ENCODE measurements around the gene TMEM175. TPM values are rescaled to one million over a fixed set of nuclear protein-coding genes. Genes with fewer than 3 reads are reported as not detected.
"Not testable (repeated sequence)": the region's sequence is repeated elsewhere in the genome, so short reads cannot be mapped to it uniquely, and the experiment has no call there.

TMEM175 gene
- total RNA-seq, 1 donor: 28.3 TPM

- DNase-seq (ENCODE audit: low read depth in 2 of 3, low spot score in 2 of 3): peak in 1 of 3 donors; percentile 21
Measured at GRCh38 chr4:967113-968104, 35.1 kb downstream of the TMEM175 start.

GRCh38 chr4:968221-968620, 36.0 kb downstream of the TMEM175 start:
- DNase-seq (ENCODE audit: low read depth in 2 of 3, low spot score in 2 of 3): no peak

DNA sequence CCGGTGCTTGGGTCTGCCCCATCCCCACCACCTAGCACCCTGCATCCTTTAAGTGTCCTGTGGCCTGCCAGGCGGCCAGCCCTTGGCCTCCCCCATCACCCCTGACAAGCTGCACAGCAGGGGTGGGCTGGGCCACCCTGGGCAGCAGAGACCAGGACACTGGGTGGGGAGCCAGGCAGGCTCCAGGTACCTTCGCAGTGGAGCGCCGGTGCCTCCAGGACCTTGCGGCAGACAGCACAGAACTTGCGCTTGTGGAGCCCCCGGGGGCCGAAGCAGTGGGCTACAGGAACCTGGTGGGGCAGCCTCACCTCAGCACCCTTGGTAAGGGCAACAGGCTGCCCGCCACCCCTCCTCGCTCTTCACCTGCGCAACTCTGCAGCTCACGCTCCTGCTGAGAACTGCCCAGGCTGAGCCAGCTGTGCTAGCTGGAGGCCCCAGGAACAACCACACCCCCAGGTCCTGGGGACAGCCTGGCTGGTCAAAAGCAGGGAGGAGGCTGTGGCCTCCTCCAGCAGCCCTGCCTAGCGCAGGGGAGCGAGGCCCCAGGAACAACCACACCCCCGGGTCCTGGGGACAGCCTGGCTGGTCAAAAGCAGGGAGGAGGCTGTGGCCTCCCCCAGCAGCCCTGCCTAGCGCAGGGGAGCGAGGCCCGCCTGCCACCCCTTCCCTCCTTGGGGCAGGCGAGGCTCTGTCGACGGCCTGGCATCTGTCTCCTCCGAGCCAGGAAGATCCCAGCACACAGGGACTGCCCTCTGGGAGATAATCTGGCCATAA, 36.5 kb downstream of the TMEM175 start:
- DNase-seq (ENCODE audit: low read depth in 2 of 3, low spot score in 2 of 3): no peak

- DNase-seq (ENCODE audit: low read depth in 2 of 3, low spot score in 2 of 3): no peak
Measured at GRCh38 chr4:970046-970745, 37.9 kb downstream of the TMEM175 start.

- DNase-seq (ENCODE audit: low read depth in 2 of 3, low spot score in 2 of 3): no peak
Measured at GRCh38 chr4:970854-971520, 38.7 kb downstream of the TMEM175 start.

- no peak for DNase-seq (ENCODE audit: low read depth in 2 of 3, low spot score in 2 of 3)
Measured at GRCh38 chr4:971666-972500, 39.6 kb downstream of the TMEM175 start.

- peak; percentile 33 to 37 (median 37) for DNase-seq (ENCODE audit: low read depth in 2 of 3, low spot score in 2 of 3)
Measured at GRCh38 chr4:972651-973424, 40.6 kb downstream of the TMEM175 start.

DNA sequence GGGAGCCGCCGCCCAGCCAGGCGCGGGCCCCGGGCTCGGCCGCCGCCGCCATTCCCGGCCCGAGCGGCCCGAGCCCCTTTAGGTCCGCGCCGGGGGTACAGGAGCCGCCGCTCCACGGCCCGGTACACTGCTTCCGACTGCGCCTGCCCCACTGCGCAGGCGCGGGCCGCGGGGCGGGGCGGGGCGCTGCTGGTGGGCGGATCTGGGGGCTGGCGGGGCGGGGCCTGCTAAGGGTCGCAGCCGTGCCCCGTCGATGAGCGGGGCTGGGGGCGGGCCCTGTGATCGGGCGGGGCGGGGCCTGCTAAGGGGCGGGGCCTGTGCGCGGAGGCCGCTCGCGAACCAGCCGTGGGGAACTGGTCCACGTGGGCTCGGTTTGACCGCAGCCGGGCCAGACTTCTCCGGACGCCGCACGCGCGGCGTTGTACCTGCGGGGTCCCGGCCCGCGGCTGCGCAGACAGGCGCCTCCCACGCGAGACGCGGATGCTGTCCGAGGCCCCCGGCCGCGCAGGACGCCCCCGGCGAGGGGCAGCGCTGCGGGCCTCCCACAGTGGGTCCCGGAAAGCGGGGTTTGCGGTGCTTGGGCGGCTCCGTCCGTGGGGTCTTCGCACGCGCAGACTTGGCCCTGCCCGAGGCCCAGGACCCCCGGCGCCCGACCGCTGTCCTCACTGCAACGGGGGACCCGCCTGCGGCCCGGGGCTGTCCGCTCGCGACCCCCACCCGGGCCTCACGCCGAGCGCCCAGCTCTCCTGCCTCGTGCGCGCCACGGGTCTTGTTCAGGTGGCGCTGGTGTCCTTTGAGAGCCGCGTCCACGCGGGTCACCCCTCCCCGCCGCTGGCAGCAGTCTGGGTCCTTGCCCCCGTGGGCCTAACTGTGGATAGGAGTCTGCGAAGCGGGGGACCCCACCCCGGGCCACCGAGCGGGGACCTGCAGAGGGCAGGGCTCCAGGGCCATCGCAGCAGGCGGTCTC, 41.5 kb downstream of the TMEM175 start, which contains the start of gene DGKQ:
DGKQ (minus strand) TSS at position 139 of the 967 bp plus-strand sequence; CDS start at position 52, 87 bp downstream.
- peak; percentile 83 to 91 (median 84) for DNase-seq (ENCODE audit: low read depth in 2 of 3, low spot score in 2 of 3)

- no peak for DNase-seq (ENCODE audit: low read depth in 2 of 3, low spot score in 2 of 3)
Measured at GRCh38 chr4:974668-975067, 42.4 kb downstream of the TMEM175 start.

DNA sequence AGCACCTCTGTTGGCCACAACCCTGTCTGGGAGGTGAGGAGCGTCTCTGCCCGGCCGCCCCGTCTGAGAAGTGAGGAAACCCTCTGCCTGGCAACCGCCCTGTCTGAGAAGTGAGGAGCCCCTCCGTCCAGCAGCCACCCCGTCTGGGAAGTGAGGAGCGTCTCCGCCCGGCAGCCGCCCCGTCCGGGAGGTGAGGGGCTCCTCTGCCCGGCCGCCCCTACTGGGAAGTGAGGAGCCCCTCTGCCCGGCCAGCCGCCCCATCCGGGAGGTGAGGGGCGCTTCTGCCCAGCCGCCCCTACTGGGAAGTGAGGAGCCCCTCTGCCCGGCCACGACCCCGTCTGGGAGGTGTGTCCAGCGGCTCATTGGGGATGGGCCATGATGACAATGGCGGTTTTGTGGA, 43.8 kb downstream of the TMEM175 start:
- DNase-seq (ENCODE audit: low read depth in 2 of 3, low spot score in 2 of 3): not testable (repeated sequence)

DNA sequence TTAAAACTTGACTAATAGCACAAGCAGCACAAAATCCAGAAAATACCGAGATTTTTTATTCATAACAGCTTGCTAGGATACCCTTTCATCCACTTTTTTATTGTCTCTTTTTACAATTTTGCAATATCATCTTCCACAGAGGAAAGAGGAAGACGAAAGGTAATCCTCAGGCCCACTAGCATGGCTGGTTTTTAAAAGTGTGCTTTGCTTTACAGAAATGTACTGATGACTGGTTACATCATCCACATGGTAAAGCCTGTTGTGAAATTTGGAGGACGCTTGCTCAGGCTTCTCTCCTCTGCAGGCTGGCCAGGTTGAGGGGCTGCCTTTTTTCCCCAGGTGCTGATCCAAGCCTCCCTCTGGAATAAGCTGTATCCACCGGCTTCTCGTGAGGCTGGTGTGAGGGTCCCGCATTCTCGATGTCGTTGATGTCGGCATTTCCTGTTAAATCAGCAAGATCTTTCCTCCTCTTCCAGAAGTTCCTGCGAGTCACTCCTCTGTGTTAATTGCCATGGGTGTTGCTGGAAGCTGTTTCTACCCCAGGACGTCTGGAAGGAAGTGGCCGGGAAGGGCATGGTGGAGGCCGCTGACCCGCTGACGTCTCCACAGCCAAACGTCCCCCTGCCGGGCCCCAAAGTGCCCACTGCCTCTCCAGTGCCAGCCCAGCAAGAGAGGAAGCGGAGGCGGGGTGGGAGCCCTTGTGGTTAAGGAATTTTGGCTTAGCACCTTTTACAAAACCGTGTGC, 46.9 kb downstream of the TMEM175 start:
- peak in 1 of 3 donors; percentile 48 for DNase-seq (ENCODE audit: low read depth in 2 of 3, low spot score in 2 of 3)

DNA sequence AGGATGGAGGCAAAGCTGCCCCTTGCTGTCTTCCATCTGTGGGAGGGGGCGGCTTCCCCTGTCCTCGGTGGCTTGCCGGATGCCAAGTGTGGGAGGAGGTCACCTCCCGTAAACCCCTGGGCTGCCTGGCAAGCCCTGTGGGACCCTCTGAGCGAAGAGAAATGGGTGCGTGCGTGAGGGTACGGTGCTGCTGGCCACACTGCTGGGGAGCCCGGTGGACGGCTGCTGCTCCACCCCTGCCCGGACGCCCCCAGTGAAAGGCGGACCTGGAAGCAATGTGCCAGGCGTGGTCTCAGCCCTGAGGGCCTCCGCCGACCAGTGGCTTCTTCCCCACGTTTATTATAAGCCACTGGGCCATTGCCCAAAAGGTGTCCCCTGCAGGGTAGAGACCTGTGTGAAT, 50.0 kb downstream of the TMEM175 start:
- no peak for DNase-seq (ENCODE audit: low read depth in 2 of 3, low spot score in 2 of 3)

- no peak for DNase-seq (ENCODE audit: low read depth in 2 of 3, low spot score in 2 of 3)
Measured at GRCh38 chr4:982814-983213, 50.6 kb downstream of the TMEM175 start.

DNA sequence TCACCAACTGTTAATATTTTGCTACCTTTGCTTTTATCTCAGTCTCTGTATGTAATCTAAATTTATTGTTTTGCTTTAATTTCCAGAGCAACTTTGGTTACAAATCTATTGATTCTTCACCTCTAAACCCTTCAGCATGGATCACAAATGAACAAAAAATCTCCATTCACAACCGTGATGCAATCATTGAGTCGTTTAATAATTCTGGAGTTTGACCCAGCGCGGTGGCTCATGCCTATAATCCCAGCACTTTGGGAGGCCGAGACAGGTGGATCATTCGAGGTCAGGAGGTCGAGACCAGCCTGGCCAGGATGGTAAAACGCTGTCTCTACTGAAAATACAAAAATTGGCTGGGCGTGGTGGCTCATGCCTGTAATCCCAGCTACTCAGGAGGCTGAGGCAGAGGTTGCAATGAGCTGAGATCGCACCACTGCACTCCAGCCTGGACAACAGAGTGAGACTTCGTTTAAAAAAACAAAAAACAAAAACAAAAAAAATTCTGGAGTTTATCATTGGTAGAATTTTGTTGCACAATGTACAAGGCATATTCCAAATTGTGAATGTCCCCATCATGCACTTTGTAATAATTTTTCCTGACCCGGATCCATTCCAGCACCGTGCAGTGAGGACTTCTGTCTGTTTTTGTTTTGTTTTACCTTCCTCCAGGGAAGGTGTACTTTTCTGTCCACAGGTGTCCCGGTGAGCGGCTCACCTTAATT, 52.2 kb downstream of the TMEM175 start:
- DNase-seq (ENCODE audit: low read depth in 2 of 3, low spot score in 2 of 3): no peak

DNA sequence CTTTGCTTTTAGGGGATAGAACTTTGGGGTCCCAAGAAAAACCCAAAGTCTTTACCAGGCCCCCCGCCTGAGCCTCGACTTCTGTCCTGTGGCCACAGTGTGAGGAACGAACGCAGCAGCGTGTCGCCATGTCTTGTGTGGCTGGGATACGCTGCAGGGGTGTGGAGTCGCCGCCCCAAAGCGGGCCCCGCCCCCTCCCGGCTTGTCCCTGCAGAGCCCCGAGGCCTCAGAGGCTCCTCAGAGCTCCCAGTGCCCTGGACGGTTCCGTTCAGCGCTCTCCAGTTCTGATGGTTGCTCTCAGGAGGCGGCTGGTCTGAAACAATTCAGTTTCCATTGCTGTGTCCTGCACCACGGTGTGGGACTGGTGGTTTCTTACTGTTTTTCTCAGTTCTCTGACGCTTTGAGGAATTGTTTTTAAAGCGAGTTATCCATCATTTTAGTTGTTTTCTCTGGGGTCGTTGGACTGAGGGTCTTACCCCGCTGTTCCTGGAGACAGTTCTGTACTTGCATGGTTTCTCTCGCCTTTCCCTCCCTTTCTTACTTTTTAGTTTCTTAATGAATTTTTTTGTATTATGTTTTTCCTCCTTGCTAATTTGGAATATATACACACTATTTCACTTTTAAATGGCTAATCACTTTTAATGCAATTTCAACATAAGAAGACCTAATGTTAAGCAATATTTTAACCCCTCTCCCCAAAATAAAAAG, 53.0 kb downstream of the TMEM175 start:
- DNase-seq (ENCODE audit: low read depth in 2 of 3, low spot score in 2 of 3): peak; percentile 37 to 60 (median 49)

Measured in hematopoietic multipotent progenitor cell (in vitro differentiated cells).